Renal cortical epithelial cell (primary cell): ENCODE data around the gene GLIPR1. TPM values are rescaled to one million over a fixed set of nuclear protein-coding genes. Genes with fewer than 3 reads are reported as not detected.
"Not testable (repeated sequence)": the region's sequence is repeated elsewhere in the genome, so short reads cannot be mapped to it uniquely, and the experiment has no call there.

Experiments
- DNase-seq: peaks from one replicate; pipeline ENCODE4 v3.0.0-alpha.2; 2011; ENCODE audit warnings: low read depth
- total RNA-seq: library from RNA; depleted of rRNA; stranded (reverse); fragments of >200 nt; gene quantifications from 2 replicates; pipeline ENCODE4 v1.2.3, GENCODE V29; 2014

GLIPR1 gene
- total RNA-seq, 1 donor from 2014 or later: 34.4 TPM

DNA sequence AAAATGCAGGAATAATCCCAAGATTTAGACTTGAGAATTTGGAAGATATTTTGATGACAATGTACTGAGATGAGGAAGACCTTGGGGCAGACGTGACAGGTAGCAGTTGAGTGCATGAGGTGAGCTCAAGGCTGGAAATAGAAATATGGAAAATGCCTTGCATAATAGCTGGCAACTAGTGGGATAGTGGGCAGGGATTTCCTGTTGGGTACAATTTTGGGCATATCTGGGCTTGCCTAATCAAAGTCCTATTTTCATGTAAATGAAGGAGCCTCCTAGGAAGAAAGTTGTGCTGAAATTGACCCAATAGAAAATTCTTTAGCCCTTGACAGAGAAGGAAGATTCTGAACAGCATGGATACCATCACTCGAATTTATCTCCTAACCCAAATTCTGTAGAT is 6.4 kb upstream of the GLIPR1 start:
- no peak for DNase-seq

DNA sequence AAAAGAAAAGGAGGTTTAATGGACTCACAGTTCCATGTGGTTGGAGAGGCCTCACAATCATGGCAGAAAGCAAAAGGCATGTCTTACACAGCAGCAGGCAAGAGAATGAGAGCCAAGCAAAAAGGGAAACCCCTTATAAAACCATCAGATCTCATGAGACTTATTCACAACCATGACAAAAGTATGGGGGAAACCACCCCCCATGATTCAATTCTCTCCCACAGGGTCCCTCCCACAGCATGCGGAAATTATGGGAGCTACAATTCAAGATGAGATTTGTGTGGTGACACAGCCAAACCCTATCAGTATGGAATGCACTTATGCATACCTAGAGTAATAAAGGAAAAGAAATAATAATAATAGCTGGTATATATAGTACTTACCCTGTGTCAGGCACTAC is 4.5 kb upstream of the GLIPR1 start:
- DNase-seq: no peak

DNA sequence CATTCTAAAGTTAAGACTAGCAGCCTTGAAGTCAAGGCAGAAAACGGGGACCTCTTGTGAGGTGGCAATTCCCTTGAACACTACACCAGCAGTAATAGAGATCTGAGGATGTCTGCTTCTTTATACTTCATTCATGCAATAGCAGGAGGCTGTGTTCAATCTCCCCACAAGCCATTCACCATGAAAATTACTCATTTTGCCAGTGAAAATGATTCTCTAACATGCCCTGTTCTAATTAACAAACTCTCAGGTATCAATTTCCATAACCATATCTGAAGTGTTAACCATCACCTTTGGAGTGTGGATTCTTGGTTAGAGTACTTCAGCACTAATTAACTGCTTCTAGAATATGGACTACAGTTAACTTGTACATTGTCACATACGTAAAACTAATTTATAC is 3.4 kb upstream of the GLIPR1 start:
- DNase-seq: no peak

- DNase-seq: peak; percentile 49
Observed at GRCh38 chr12:75478116-75478794, 2.3 kb upstream of the GLIPR1 start.

- DNase-seq: peak; percentile 92
Observed at GRCh38 chr12:75479963-75480461, 543 bp upstream of the GLIPR1 start.

GRCh38 chr12:75481013-75481705 is 604 bp downstream of the GLIPR1 start:
- peak; percentile 57 for DNase-seq

GRCh38 chr12:75481774-75482173 is 1.2 kb downstream of the GLIPR1 start:
- peak; percentile 38 for DNase-seq

GRCh38 chr12:75482646-75483045 is 2.1 kb downstream of the GLIPR1 start:
- no peak for DNase-seq

GRCh38 chr12:75483431-75483830 is 2.9 kb downstream of the GLIPR1 start:
- DNase-seq: no peak

GRCh38 chr12:75484450-75484849 is 3.9 kb downstream of the GLIPR1 start:
- DNase-seq: not testable (repeated sequence)

DNA sequence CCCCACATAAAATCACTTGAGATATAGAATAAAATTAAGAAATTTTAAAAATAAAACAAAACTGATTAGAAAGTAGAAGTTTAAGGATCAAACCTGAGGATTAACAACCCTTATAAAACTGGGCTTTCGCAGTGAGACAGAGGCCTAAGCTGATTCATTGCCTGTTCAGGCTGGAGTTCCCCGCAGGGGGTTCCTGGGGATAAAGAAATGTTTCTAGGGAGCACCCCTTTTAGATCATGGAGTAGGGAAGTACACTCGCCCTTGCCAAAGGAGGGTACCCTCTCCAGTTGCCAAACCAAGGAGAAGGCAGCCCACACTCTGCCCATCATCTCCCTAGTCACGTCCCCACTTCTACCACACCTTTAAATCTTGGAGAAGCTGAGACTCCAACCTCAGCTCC is 6.8 kb downstream of the GLIPR1 start:
- DNase-seq: no peak

DNA sequence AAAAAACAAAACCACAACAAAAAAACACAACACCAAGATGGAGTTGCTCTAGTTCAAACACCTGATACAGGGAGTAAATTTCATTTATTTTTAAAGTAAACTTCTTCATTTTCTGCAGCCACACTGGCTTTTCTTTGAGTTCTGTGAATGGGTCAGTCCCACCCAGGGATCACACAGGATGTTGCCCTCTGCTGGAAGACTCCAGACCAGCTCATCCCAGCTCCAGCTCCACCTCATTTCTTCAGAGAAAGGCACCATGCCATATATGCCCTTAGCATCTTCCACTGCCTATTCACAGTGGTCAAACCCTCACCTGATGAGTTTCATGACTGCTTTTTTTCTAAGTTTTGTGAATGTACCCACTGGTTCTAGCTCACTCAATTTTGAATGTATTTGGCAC is 8.0 kb downstream of the GLIPR1 start:
- no peak for DNase-seq

GRCh38 chr12:75489187-75489586 is 8.6 kb downstream of the GLIPR1 start:
- no peak for DNase-seq

- DNase-seq: peak; percentile 77
Observed at GRCh38 chr12:75489613-75490210, 9.2 kb downstream of the GLIPR1 start.

GRCh38 chr12:75491169-75491568 is 10.6 kb downstream of the GLIPR1 start:
- DNase-seq: no peak

DNA sequence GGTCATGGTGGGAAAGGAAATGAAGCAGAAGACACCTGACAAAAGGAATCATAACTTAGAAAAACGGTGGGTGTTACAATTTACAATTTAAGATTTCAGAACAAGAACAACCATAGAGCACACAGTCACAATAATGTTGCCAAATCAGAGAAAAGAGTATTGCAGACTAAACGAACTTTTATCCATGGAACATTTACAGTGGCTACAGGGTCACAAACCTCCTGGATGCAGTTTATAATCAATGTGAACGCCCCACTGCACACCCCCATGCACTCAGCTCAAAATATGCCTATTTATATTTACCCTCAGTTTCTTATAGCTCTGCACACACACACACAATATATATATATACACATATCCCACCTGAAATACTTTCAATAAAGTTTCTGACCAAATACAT is 22.9 kb downstream of the GLIPR1 start:
- DNase-seq: no peak

- peak; percentile 41 for DNase-seq
Observed at GRCh38 chr12:75503866-75504265, 23.3 kb downstream of the GLIPR1 start.

- DNase-seq: peak; percentile 29
Observed at GRCh38 chr12:75505706-75506312, 25.3 kb downstream of the GLIPR1 start.

GRCh38 chr12:75507086-75507485 is 26.5 kb downstream of the GLIPR1 start:
- no peak for DNase-seq

GRCh38 chr12:75508159-75508558 is 27.6 kb downstream of the GLIPR1 start:
- DNase-seq: no peak

GRCh38 chr12:75509621-75510020 is 29.1 kb downstream of the GLIPR1 start:
- DNase-seq: no peak
